Renal pelvis (tissue), 4 donors: ENCODE results near the gene POM121C. TPM values are rescaled to one million over a fixed set of nuclear protein-coding genes. Genes with fewer than 3 reads are reported as not detected.
"Not testable (repeated sequence)": the region's sequence is repeated elsewhere in the genome, so short reads cannot be mapped to it uniquely, and the experiment has no call there.

Source experiments
- DNase-seq: peaks from one replicate; pipeline ENCODE4 v3.0.0-alpha.2; 2013
- polyA plus RNA-seq, 3 donors: library from polyadenylated mRNA; unstranded; fragments of 120-200 nt; gene quantifications; one replicate each; pipeline ENCODE4 v1.2.1, GENCODE V29; 2013; ENCODE audit not compliant: insufficient read length in 3 of 3

POM121C gene
- polyA plus RNA-seq, 3 donors, result 49.5 to 67.3 (median 65.4) TPM

- not testable (repeated sequence) for DNase-seq
Observed at GRCh38 chr7:75442465-75443111, 43.5 kb downstream of the POM121C start.

GRCh38 chr7:75442101-75442464 lies 44.0 kb downstream of the POM121C start:
- DNase-seq, result not testable (repeated sequence)

- DNase-seq, result not testable (repeated sequence)
Observed at GRCh38 chr7:75439000-75439399, 47.1 kb downstream of the POM121C start.

GRCh38 chr7:75423481-75423880 lies 62.6 kb downstream of the POM121C start:
- DNase-seq, result not testable (repeated sequence)

GRCh38 chr7:75421798-75422710 lies 64.0 kb downstream of the POM121C start:
- DNase-seq, result not testable (repeated sequence)

- not testable (repeated sequence) for DNase-seq
Observed at GRCh38 chr7:75420152-75420551, 65.9 kb downstream of the POM121C start.

- DNase-seq, result not testable (repeated sequence)
Observed at GRCh38 chr7:75419693-75420092, 66.4 kb downstream of the POM121C start.

- DNase-seq, result not testable (repeated sequence)
Observed at GRCh38 chr7:75419210-75419609, 66.9 kb downstream of the POM121C start.

- DNase-seq, result not testable (repeated sequence)
Observed at GRCh38 chr7:75418292-75418858, 67.7 kb downstream of the POM121C start.

- DNase-seq, result not testable (repeated sequence)
Observed at GRCh38 chr7:75416787-75417186, 69.3 kb downstream of the POM121C start.

GRCh38 chr7:75415829-75416373 lies 70.2 kb downstream of the POM121C start:
- not testable (repeated sequence) for DNase-seq

GRCh38 chr7:75415428-75415817 lies 70.7 kb downstream of the POM121C start:
- not testable (repeated sequence) for DNase-seq

GRCh38 chr7:75414708-75415427 lies 71.2 kb downstream of the POM121C start:
- not testable (repeated sequence) for DNase-seq

- not testable (repeated sequence) for DNase-seq
Observed at GRCh38 chr7:75414204-75414603, 71.9 kb downstream of the POM121C start.

GRCh38 chr7:75410823-75411173 lies 75.3 kb downstream of the POM121C start:
- not testable (repeated sequence) for DNase-seq

GRCh38 chr7:75409880-75410822 lies 75.9 kb downstream of the POM121C start:
- DNase-seq, result not testable (repeated sequence)

GRCh38 chr7:75404663-75405062 lies 81.4 kb downstream of the POM121C start:
- not testable (repeated sequence) for DNase-seq

GRCh38 chr7:75403455-75404443 lies 82.3 kb downstream of the POM121C start:
- not testable (repeated sequence) for DNase-seq

- not testable (repeated sequence) for DNase-seq
Observed at GRCh38 chr7:75400575-75400974, 85.5 kb downstream of the POM121C start.
